Suprapubic skin (tissue), 4 donors: ENCODE results near the gene PCMTD2. TPM values are rescaled to one million over a fixed set of nuclear protein-coding genes. Genes with fewer than 3 reads are reported as not detected.

ENCODE experiments used
- DNase-seq, 2 donors: peaks; one replicate each; pipeline ENCODE4 v3.0.0-alpha.2; 2019; ENCODE audit warnings: low spot score in 2 of 2
- H3K27ac ChIP-seq: fragments of 200-600 bp; sonication (generic); one replicate; pipeline ENCODE4 v1.5.1; 2019
- H3K27me3 ChIP-seq: fragments of 200-600 bp; sonication (generic); one replicate; pipeline ENCODE4 v1.5.1; 2019
- H3K36me3 ChIP-seq: fragments of 200-600 bp; sonication (generic); one replicate; pipeline ENCODE4 v1.5.1; 2019
- H3K4me1 ChIP-seq: fragments of 200-600 bp; sonication (generic); one replicate; pipeline ENCODE4 v1.5.1; 2019
- H3K4me3 ChIP-seq: fragments of 200-600 bp; sonication (generic); one replicate; pipeline ENCODE4 v1.5.1; 2019; ENCODE audit warnings: mild to moderate bottlenecking
- H3K9me3 ChIP-seq: fragments of 200-600 bp; sonication (generic); one replicate; pipeline ENCODE4 v1.5.1; 2019
- CTCF ChIP-seq, 2 donors: fragments of 200-600 bp in 1 of 2; fragments of 450-650 bp in 1 of 2; sonication (generic) in 1 of 2; IDR thresholded peaks; one replicate each; pipeline ENCODE4 v1.5.1; 2016 to 2019; ENCODE audit warnings: antibody characterized with exemption in 2 of 2, mild to moderate bottlenecking in 1 of 2, moderate library complexity in 1 of 2
- EP300 ChIP-seq: sonication (generic); formaldehyde crosslinking; IDR thresholded peaks from one replicate; pipeline ENCODE4 v1.6.1; 2017; ENCODE audit warnings: antibody characterized with exemption
- POLR2A ChIP-seq, 2 donors: fragments of 450-650 bp; IDR thresholded peaks; one replicate each; pipeline ENCODE4 v1.6.1; 2017; ENCODE audit warnings: antibody characterized with exemption in 2 of 2, mild to moderate bottlenecking in 2 of 2, moderate library complexity in 2 of 2
- POLR2AphosphoS5 ChIP-seq, 3 donors: sonication (generic); formaldehyde crosslinking; IDR thresholded peaks; one replicate each; pipeline ENCODE4 v1.6.1; 2017; ENCODE audit warnings: antibody characterized with exemption in 3 of 3
- WGBS: methylation state at CpG from one replicate; pipeline ENCODE4 v1.1.5; 2018; 5-methylcytosine and 5-hydroxymethylcytosine counted together
- total RNA-seq, 4 donors: library from RNA; depleted of rRNA; stranded (reverse); fragments of >200 nt; gene quantifications; one replicate each; pipeline ENCODE4 v1.1.0, GENCODE V29; 2016

PCMTD2 gene
- total RNA-seq, 4 donors from 2014 or later: 102 to 245 (median 147) TPM

GRCh38 chr20:64216910-64217309 is 38.6 kb upstream of the PCMTD2 start:
- H3K4me1 ChIP-seq: peaks cover 22% of the 10 kb centered on the region
- no peak overlapping the region for H3K27ac ChIP-seq
- DNase-seq: no peak
- H3K9me3 ChIP-seq: no peaks in the 10 kb centered on the region
- H3K27me3 ChIP-seq: peaks cover 23% of the 10 kb centered on the region
- WGBS: no CpG with 5 or more reads among the region's 11 CpGs
- no peak overlapping the region for H3K4me3 ChIP-seq
- TF ChIP-seq POLR2AphosphoS5 (IDR thresholded peaks at IDR 0.05): no peak
- no peak for TF ChIP-seq EP300
- no peak for TF ChIP-seq CTCF (IDR thresholded peaks at IDR 0.05)
- no peak for TF ChIP-seq POLR2A (IDR thresholded peaks at IDR 0.05)
- no peaks in the 10 kb centered on the region for H3K36me3 ChIP-seq

GRCh38 chr20:64217539-64218221 is 37.9 kb upstream of the PCMTD2 start:
- H3K4me3 ChIP-seq: no peak overlapping the region
- no peak for TF ChIP-seq CTCF (IDR thresholded peaks at IDR 0.05)
- no peak for TF ChIP-seq POLR2AphosphoS5 (IDR thresholded peaks at IDR 0.05)
- no peak for TF ChIP-seq EP300
- TF ChIP-seq POLR2A (IDR thresholded peaks at IDR 0.05): no peak
- H3K4me1 ChIP-seq: peaks cover 28% of the 10 kb centered on the region
- no peak for DNase-seq
- H3K27me3 ChIP-seq: peaks cover 29% of the 10 kb centered on the region
- WGBS: 52% methylated on average over 13 of the region's 13 CpGs
- H3K36me3 ChIP-seq: no peaks in the 10 kb centered on the region
- no peak overlapping the region for H3K27ac ChIP-seq
- H3K9me3 ChIP-seq: no peaks in the 10 kb centered on the region

GRCh38 chr20:64219202-64219601 is 36.3 kb upstream of the PCMTD2 start:
- 47% methylated on average over 5 of the region's 12 CpGs for WGBS
- Histone ChIP-seq H3K4me3 (no peak overlapping the region), H3K4me1 (peaks cover 17% of the 10 kb centered on the region), H3K27ac (no peak overlapping the region), H3K9me3 (no peaks in the 10 kb centered on the region), H3K36me3 (no peaks in the 10 kb centered on the region), H3K27me3 (peaks cover 37% of the 10 kb centered on the region)
- TF ChIP-seq CTCF (IDR thresholded peaks at IDR 0.05) (no peak), EP300 (no peak), POLR2AphosphoS5 (IDR thresholded peaks at IDR 0.05) (no peak)
- no peak for DNase-seq

GRCh38 chr20:64219730-64220129 is 35.8 kb upstream of the PCMTD2 start:
- no peak overlapping the region for H3K27ac ChIP-seq
- DNase-seq: no peak
- no peak for TF ChIP-seq POLR2AphosphoS5 (IDR thresholded peaks at IDR 0.05)
- no peak for TF ChIP-seq EP300
- TF ChIP-seq CTCF (IDR thresholded peaks at IDR 0.05): no peak
- no peak for TF ChIP-seq POLR2A (IDR thresholded peaks at IDR 0.05)
- no peaks in the 10 kb centered on the region for H3K36me3 ChIP-seq
- no peak overlapping the region for H3K4me3 ChIP-seq
- no peaks in the 10 kb centered on the region for H3K9me3 ChIP-seq
- peaks cover 17% of the 10 kb centered on the region for H3K4me1 ChIP-seq
- H3K27me3 ChIP-seq: peaks cover 37% of the 10 kb centered on the region
- 62% methylated on average over 15 of the region's 16 CpGs for WGBS

GRCh38 chr20:64220420-64220819 is 35.1 kb upstream of the PCMTD2 start:
- no peak for DNase-seq
- Histone ChIP-seq H3K4me1 (peaks cover 17% of the 10 kb centered on the region), H3K36me3 (no peaks in the 10 kb centered on the region), H3K27ac (no peak overlapping the region), H3K27me3 (peaks cover 37% of the 10 kb centered on the region), H3K9me3 (no peaks in the 10 kb centered on the region), H3K4me3 (no peak overlapping the region)
- WGBS: no CpG with 5 or more reads among the region's 8 CpGs
- TF ChIP-seq CTCF (IDR thresholded peaks at IDR 0.05) (no peak), POLR2AphosphoS5 (IDR thresholded peaks at IDR 0.05) (no peak)
